ENCODE results near the gene CFAP20DC. TPM values are rescaled to one million over a fixed set of nuclear protein-coding genes. Genes with fewer than 3 reads are reported as not detected.
"Not testable (repeated sequence)": the region's sequence is repeated elsewhere in the genome, so short reads cannot be mapped to it uniquely, and the experiment has no call there.

The CFAP20DC gene
- total RNA-seq, 2 experiments from 2014 or later: 2.4 to 2.5 TPM

GRCh38 chr3:58989955-58990354 is 59.9 kb downstream of the CFAP20DC start:
- Mint-ChIP-seq H3K27ac (no peak overlapping the region), H3K4me1 (ENCODE audit: low read depth) (no peaks in the 10 kb centered on the region), H3K36me3 (no peaks in the 10 kb centered on the region), H3K9me3 (no peaks in the 10 kb centered on the region), H3K27me3 (peaks cover 5% of the 10 kb centered on the region), H3K4me3 (no peak overlapping the region)
- CTCF ChIA-PET: no interaction called here
- POLR2A ChIA-PET: no interaction called here
- intact Hi-C loops (cut with micrococcal nuclease): loop anchor here (10.0 kb wide), 1 partner anchor 215 kb away; no protein-coding TSS in a partner anchor
- no peak for DNase-seq

DNA sequence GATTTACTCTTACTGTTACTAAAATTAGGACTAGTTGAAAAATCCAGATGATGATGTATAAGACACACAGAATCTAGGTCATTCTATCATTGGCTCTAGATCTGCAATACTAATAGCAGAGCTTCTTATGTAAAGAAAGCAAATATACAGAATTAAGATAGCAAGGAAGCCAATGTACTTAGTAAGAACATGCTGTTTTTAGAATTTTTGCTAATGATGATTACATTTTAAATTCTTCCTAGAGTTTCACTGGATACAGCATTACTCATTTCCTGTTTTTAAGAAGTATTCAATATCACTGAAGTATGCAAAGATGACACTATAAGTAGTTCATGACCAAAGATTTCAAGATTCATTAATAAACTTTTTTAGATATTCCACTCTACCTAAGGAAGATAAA is 60.7 kb downstream of the CFAP20DC start:
- Mint-ChIP-seq H3K4me1 (ENCODE audit: low read depth) (no peaks in the 10 kb centered on the region), H3K9me3 (no peaks in the 10 kb centered on the region), H3K27ac (no peak overlapping the region), H3K27me3 (peaks cover 5% of the 10 kb centered on the region), H3K4me3 (no peak overlapping the region), H3K36me3 (no peaks in the 10 kb centered on the region)
- no peak for DNase-seq
- intact Hi-C loops (cut with micrococcal nuclease): no loop called here
- ChIA-PET POLR2A (no interaction called here), CTCF (no interaction called here)

DNA sequence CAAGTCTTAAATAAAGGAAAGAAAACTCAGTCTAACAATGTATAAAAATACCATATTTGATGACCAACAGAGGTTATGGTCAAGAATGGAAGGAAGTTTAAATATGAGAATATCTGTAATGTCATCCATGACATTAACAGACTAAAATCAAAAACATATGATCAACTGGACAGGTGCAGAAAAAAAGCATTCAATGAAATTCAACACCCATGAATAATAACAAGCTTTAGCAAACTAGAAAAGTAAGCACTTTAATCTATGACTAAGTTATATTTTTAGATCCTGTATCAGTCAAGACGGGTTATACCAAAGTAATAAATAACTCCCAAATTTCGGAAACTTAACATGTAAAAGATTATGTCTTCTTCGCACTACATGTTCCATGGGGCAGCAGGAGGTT is 61.8 kb downstream of the CFAP20DC start:
- no peaks in the 10 kb centered on the region for H3K4me1 Mint-ChIP-seq (ENCODE audit: low read depth)
- H3K27me3 Mint-ChIP-seq: peaks cover 5% of the 10 kb centered on the region
- no peaks in the 10 kb centered on the region for H3K36me3 Mint-ChIP-seq
- DNase-seq: no peak
- no peak overlapping the region for H3K27ac Mint-ChIP-seq
- H3K4me3 Mint-ChIP-seq: no peak overlapping the region
- ChIA-PET POLR2A (no interaction called here), CTCF (interaction anchor here (1.8 kb wide), 1 partner anchor 65 kb away, joined by 8 read pairs; no protein-coding TSS in a partner anchor)
- H3K9me3 Mint-ChIP-seq: no peaks in the 10 kb centered on the region
- intact Hi-C loops (cut with micrococcal nuclease): no loop called here

GRCh38 chr3:58986654-58987053 is 63.2 kb downstream of the CFAP20DC start:
- no peaks in the 10 kb centered on the region for H3K4me1 Mint-ChIP-seq (ENCODE audit: low read depth)
- no peak for DNase-seq
- intact Hi-C loops (cut with micrococcal nuclease): no loop called here
- H3K27ac Mint-ChIP-seq: no peak overlapping the region
- CTCF ChIA-PET: interaction anchor here (1.3 kb wide), 1 partner anchor 9 kb away, joined by 3 read pairs; no protein-coding TSS in a partner anchor
- no peaks in the 10 kb centered on the region for H3K36me3 Mint-ChIP-seq
- H3K4me3 Mint-ChIP-seq: no peak overlapping the region
- H3K27me3 Mint-ChIP-seq: peaks cover 5% of the 10 kb centered on the region
- H3K9me3 Mint-ChIP-seq: no peaks in the 10 kb centered on the region
- POLR2A ChIA-PET: no interaction called here

DNA sequence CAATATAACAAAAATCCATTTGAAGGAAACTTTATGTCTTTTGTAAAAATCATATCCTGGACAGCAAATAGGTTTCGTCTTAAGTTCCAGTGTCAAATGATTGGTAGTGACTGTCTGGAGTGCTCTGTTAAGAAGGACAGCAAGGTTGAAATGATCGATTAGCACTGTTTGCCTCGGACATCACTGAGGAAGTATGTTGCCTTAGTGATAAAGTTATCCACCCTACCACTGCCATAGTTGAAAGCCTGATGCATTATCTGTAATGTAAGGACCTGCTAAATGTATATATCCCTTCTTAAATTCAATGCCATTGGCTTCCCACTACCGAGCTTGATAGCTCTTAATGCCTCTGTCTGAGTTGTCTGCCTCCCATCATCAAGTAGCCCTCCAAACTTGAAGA is 70.0 kb downstream of the CFAP20DC start:
- H3K27me3 Mint-ChIP-seq: no peaks in the 10 kb centered on the region
- no peak overlapping the region for H3K27ac Mint-ChIP-seq
- no peaks in the 10 kb centered on the region for H3K36me3 Mint-ChIP-seq
- H3K4me1 Mint-ChIP-seq (ENCODE audit: low read depth): no peaks in the 10 kb centered on the region
- no peak overlapping the region for H3K4me3 Mint-ChIP-seq
- intact Hi-C loops (cut with micrococcal nuclease): no loop called here
- no peak for DNase-seq
- peaks cover 3% of the 10 kb centered on the region for H3K9me3 Mint-ChIP-seq
- ChIA-PET CTCF (no interaction called here), POLR2A (no interaction called here)

DNA sequence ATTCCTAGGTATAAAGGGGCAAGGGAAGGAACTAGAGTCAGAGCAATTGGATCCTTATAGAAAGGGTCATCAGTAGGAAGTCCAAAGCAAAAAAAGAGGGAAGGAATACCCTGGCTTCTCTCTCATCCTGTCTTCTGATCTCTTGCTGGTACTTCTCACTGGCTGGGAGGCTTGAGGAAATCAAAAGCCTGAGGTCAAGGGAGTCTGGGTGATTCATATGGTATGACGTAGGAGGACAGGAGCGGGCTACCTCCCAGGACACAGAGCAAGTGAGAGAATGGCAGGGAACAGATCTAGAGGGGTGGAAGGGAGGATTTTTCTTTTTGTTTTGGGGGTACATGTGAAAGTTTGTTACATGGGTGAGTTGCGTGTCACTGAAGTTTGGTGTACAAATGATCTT is 76.0 kb downstream of the CFAP20DC start:
- Mint-ChIP-seq H3K36me3 (no peaks in the 10 kb centered on the region), H3K27ac (no peak overlapping the region), H3K4me3 (no peak overlapping the region), H3K27me3 (no peaks in the 10 kb centered on the region), H3K4me1 (ENCODE audit: low read depth) (no peaks in the 10 kb centered on the region), H3K9me3 (no peaks in the 10 kb centered on the region)
- ChIA-PET POLR2A (no interaction called here), CTCF (no interaction called here)
- intact Hi-C loops (cut with micrococcal nuclease): no loop called here
- DNase-seq: no peak

DNA sequence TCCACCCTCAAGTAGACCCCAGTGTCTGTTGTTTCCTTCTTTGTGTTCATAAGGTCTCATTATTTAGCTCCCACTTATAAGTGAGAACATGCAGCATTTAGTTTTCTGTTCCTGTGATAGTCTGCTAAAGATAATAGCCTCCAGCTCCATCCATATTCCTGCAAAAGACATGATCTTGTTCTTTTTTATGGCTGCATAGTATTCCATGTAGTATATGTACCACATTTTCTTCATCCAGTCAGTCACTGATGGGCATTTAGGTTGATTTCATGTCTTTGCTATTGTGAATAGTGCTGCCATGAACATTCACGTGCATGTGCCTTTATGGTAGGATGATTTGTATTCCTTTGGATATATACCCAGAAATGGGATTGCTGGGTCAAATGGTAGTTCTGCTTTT is 82.0 kb downstream of the CFAP20DC start:
- H3K9me3 Mint-ChIP-seq; H3K36me3 Mint-ChIP-seq; H3K4me1 Mint-ChIP-seq (ENCODE audit: low read depth); DNase-seq; H3K4me3 Mint-ChIP-seq; H3K27me3 Mint-ChIP-seq; intact Hi-C loops (cut with micrococcal nuclease); POLR2A ChIA-PET; H3K27ac Mint-ChIP-seq: not testable (repeated sequence)
- CTCF ChIA-PET: interaction anchor here (0.6 kb wide), 1 partner anchor 249 kb away, joined by 3 read pairs; no protein-coding TSS in a partner anchor

GRCh38 chr3:58965865-58966264 is 84.0 kb downstream of the CFAP20DC start:
- no peak for DNase-seq
- POLR2A ChIA-PET: no interaction called here
- Mint-ChIP-seq H3K4me1 (ENCODE audit: low read depth) (no peaks in the 10 kb centered on the region), H3K27ac (no peak overlapping the region), H3K9me3 (peaks cover 3% of the 10 kb centered on the region), H3K27me3 (no peaks in the 10 kb centered on the region), H3K4me3 (no peak overlapping the region), H3K36me3 (no peaks in the 10 kb centered on the region)
- CTCF ChIA-PET: no interaction called here
- intact Hi-C loops (cut with micrococcal nuclease): no loop called here

DNA sequence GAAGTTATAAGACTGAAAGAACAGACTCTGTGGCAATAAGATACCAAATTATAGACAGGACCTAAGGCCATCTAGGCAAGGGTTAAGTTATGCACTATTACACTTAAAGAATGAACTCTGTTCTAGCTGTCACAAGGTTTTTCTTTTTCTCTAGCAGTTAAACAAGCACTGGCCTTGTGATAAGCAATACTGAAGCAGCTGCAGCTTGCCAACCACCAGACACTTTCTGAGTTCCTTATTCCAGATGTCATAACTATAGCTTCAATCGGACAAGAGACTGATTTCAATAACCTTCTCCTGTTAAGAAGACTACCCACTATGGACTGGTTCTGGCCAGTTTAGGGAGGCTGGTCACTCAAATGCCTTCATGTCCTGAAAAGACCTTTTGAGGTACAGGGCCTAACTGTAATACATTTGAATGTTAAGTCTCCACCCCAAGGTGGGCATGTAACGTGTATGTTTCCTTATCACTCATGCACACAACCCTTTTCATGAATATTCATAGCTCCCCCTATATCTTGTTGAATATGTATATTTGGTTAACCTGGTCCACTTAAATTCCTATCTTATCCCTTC is 85.8 kb downstream of the CFAP20DC start:
- CTCF ChIA-PET: no interaction called here
- Mint-ChIP-seq H3K27me3 (no peaks in the 10 kb centered on the region), H3K9me3 (peaks cover 3% of the 10 kb centered on the region)

GRCh38 chr3:58962816-58963215 is 87.0 kb downstream of the CFAP20DC start:
- Mint-ChIP-seq H3K27me3 (no peaks in the 10 kb centered on the region), H3K9me3 (peaks cover 1% of the 10 kb centered on the region), H3K27ac (no peak overlapping the region), H3K4me1 (ENCODE audit: low read depth) (no peaks in the 10 kb centered on the region), H3K4me3 (no peak overlapping the region), H3K36me3 (no peaks in the 10 kb centered on the region)
- intact Hi-C loops (cut with micrococcal nuclease): no loop called here
- POLR2A ChIA-PET: no interaction called here
- CTCF ChIA-PET: no interaction called here
- DNase-seq: no peak

More for the DNA sequence above, 85.8 kb downstream of the CFAP20DC start:
- Mint-ChIP-seq H3K4me1 (ENCODE audit: low read depth) (no peaks in the 10 kb centered on the region), H3K36me3 (no peaks in the 10 kb centered on the region), H3K4me3 (no peak overlapping the region), H3K27ac (no peak overlapping the region)
- POLR2A ChIA-PET: no interaction called here
- intact Hi-C loops (cut with micrococcal nuclease): no loop called here
- DNase-seq: no peak

DNA sequence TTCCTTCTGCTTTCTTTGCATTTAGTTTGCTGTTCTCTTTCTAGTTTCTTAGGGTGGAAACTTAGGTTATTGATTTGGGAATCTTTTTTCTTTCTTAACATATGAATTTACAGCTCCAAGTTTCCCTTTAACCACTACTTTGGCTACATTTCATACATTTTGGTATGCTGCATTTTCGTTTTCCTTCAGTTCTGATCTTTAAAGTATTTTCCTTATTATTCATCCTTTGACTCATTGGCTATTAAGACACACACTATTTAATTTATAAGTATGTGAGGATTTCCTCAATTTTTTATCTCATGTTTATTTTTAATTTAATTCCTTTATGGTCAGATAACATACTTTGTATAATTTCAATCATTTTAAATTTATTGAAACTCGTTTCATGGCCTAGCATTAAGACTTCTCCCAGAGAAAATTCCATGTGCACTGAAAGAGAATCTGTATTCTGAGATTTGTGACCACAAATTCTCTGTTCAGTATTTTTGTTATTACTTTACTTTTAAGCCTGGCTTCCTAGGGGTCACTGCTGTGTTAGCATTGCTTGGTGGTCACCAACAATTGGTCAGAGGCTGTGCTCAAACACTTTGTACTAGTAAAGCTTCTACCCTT is 87.7 kb downstream of the CFAP20DC start:
- Mint-ChIP-seq H3K4me3 (no peak overlapping the region), H3K27ac (no peak overlapping the region), H3K9me3 (no peaks in the 10 kb centered on the region), H3K4me1 (ENCODE audit: low read depth) (no peaks in the 10 kb centered on the region), H3K36me3 (no peaks in the 10 kb centered on the region), H3K27me3 (no peaks in the 10 kb centered on the region)
- intact Hi-C loops (cut with micrococcal nuclease): no loop called here
- CTCF ChIA-PET: no interaction called here
- no peak for DNase-seq
- POLR2A ChIA-PET: no interaction called here

DNA sequence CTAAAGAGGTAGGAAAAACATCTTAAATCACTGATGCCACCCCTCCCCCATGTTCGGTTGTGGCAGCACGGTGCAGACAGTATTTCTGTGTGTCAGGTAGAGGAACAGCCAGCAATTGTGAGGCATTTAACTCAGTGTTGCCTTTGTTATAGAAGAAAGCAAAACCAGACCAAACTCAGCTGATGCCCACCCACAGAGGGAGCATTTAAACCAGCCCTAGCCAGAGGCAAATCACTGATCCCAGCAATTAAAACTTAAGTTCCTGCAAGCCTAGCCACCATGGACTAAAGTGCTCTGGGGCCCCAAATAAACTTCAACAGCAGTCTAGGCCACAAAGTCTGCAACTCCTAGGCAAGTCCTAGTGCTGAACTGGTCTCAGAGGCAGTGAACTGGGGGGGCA is 94.5 kb downstream of the CFAP20DC start:
- Mint-ChIP-seq H3K9me3 (no peaks in the 10 kb centered on the region), H3K36me3 (no peaks in the 10 kb centered on the region), H3K27ac (no peak overlapping the region), H3K4me3 (no peak overlapping the region), H3K27me3 (no peaks in the 10 kb centered on the region), H3K4me1 (ENCODE audit: low read depth) (no peaks in the 10 kb centered on the region)
- intact Hi-C loops (cut with micrococcal nuclease): no loop called here
- ChIA-PET POLR2A (no interaction called here), CTCF (no interaction called here)
- no peak for DNase-seq

GRCh38 chr3:58953288-58953687 is 96.5 kb downstream of the CFAP20DC start:
- Mint-ChIP-seq H3K27ac (no peak overlapping the region), H3K27me3 (no peaks in the 10 kb centered on the region), H3K4me3 (no peak overlapping the region), H3K9me3 (no peaks in the 10 kb centered on the region), H3K4me1 (ENCODE audit: low read depth) (no peaks in the 10 kb centered on the region), H3K36me3 (no peaks in the 10 kb centered on the region)
- CTCF ChIA-PET: no interaction called here
- intact Hi-C loops (cut with micrococcal nuclease): no loop called here
- POLR2A ChIA-PET: no interaction called here
- DNase-seq: no peak
